Thyroid gland (tissue), 4 donors: ENCODE data around the gene CDH23. TPM values are rescaled to one million over a fixed set of nuclear protein-coding genes. Genes with fewer than 3 reads are reported as not detected.

Experiments
- DNase-seq, 2 donors: peaks; one replicate each; pipeline ENCODE4 v3.0.0-alpha.2; 2019
- H3K27ac ChIP-seq, 3 donors: fragments of 200-600 bp; sonication (generic); 1 replicate in 2 of 3; 2 replicates in 1 of 3; pipeline ENCODE4 v1.5.1; 2016 to 2019; ENCODE audit warnings: mild to moderate bottlenecking in 1 of 3, moderate library complexity in 1 of 3
- H3K27me3 ChIP-seq: fragments of 200-600 bp; sonication (generic); one replicate; pipeline ENCODE4 v1.5.1; 2019
- H3K36me3 ChIP-seq, 2 donors: fragments of 200-600 bp; sonication (generic); one replicate each; pipeline ENCODE4 v1.5.1; 2016 to 2019
- H3K4me1 ChIP-seq, 2 donors: fragments of 200-600 bp; sonication (generic); one replicate each; pipeline ENCODE4 v1.5.1; 2017 to 2019
- H3K4me3 ChIP-seq, 3 donors: fragments of 200-600 bp; sonication (generic); replicated peaks in 1 of 3; 1 replicate in 2 of 3; 2 replicates in 1 of 3; pipeline ENCODE4 v1.5.1; 2016; ENCODE audit warnings: mild to moderate bottlenecking in 1 of 3
- H3K9me3 ChIP-seq: fragments of 200-600 bp; sonication (generic); one replicate; pipeline ENCODE4 v1.5.1; 2017
- POLR2A ChIP-seq, 2 donors: fragments of 450-650 bp; IDR thresholded peaks; one replicate each; pipeline ENCODE4 v1.6.1; 2017; ENCODE audit warnings: antibody characterized with exemption in 2 of 2, mild to moderate bottlenecking in 2 of 2, moderate library complexity in 1 of 2
- WGBS, 2 donors: methylation state at CpG; one replicate each; pipeline ENCODE4 v1.1.5; 2017; 5-methylcytosine and 5-hydroxymethylcytosine counted together
- intact Hi-C: fragments of 100-400 bp; cut with DNase I; formaldehyde crosslinking; loops from one replicate; pipeline ENCODE4 v1.15.1; 2023
- total RNA-seq, 4 donors: library from RNA; depleted of rRNA; stranded (reverse); fragments of >200 nt; gene quantifications; one replicate each; pipeline ENCODE4 v1.2.3, GENCODE V29; 2016
- TF ChIP-seq, protein P1 (sequence below), 6 experiments: fragments of 200-600 bp in 3 of 6; fragments of 450-650 bp in 3 of 6; sonication (generic) in 3 of 6; IDR thresholded peaks; one replicate each; pipeline ENCODE4 v1.5.1; 2016 to 2019; ENCODE audit warnings: antibody characterized with exemption in 6 of 6, mild to moderate bottlenecking in 2 of 6, inconsistent platforms in 1 of 6, moderate library complexity in 1 of 6

The CDH23 gene
- total RNA-seq, 4 donors from 2014 or later, result 3.0 to 4.2 (median 3.9) TPM

GRCh38 chr10:71704816-71705215, 308.1 kb downstream of the CDH23 start:
- no peak for TF ChIP-seq POLR2A (IDR thresholded peaks at IDR 0.05)
- TF ChIP-seq, protein P1, sequence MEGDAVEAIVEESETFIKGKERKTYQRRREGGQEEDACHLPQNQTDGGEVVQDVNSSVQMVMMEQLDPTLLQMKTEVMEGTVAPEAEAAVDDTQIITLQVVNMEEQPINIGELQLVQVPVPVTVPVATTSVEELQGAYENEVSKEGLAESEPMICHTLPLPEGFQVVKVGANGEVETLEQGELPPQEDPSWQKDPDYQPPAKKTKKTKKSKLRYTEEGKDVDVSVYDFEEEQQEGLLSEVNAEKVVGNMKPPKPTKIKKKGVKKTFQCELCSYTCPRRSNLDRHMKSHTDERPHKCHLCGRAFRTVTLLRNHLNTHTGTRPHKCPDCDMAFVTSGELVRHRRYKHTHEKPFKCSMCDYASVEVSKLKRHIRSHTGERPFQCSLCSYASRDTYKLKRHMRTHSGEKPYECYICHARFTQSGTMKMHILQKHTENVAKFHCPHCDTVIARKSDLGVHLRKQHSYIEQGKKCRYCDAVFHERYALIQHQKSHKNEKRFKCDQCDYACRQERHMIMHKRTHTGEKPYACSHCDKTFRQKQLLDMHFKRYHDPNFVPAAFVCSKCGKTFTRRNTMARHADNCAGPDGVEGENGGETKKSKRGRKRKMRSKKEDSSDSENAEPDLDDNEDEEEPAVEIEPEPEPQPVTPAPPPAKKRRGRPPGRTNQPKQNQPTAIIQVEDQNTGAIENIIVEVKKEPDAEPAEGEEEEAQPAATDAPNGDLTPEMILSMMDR (IDR thresholded peaks at IDR 0.05), result no peak
- 96% methylated on average over 15 of the region's 18 CpGs; no CpG with 5 or more reads in 1 of the 2 donors for WGBS, 2 donors
- Histone ChIP-seq H3K27ac (no peak overlapping the region), H3K9me3 (no peaks in the 10 kb centered on the region), H3K4me3 (no peak overlapping the region), H3K27me3 (no peaks in the 10 kb centered on the region), H3K4me1 (no peaks in the 10 kb centered on the region), H3K36me3 (no peaks in the 10 kb centered on the region)
- intact Hi-C loops, result loop anchor here (5.0 kb wide), 2 partner anchors 323 to 388 kb away; partner anchors contain the start of gene SLC29A3
- DNase-seq, result no peak

DNA sequence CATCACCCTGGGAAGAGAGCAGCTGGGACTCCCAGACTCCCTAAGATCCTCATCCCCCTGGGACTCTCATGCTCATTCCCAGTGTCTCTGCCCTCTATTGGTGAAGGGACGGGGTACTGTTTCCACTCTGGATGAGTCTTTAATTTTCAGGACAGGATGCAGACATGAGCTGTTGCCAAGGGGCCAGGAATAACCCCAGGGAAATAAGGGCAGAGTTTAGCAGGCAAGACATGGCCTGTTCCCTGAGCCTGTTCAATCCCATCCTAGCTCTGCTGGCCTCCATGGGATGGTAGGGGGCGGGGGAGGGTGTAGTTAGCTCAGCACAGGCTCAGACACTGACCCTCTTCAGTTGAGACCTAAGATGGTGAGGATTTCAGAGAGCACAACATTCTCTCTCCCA, 308.9 kb downstream of the CDH23 start:
- TF ChIP-seq POLR2A (IDR thresholded peaks at IDR 0.05), result no peak
- TF ChIP-seq, protein P1 (IDR thresholded peaks at IDR 0.05), result no peak
- Histone ChIP-seq H3K27ac (no peak overlapping the region), H3K27me3 (no peaks in the 10 kb centered on the region), H3K9me3 (no peaks in the 10 kb centered on the region), H3K4me3 (no peak overlapping the region), H3K36me3 (no peaks in the 10 kb centered on the region), H3K4me1 (no peaks in the 10 kb centered on the region)
- no peak for DNase-seq
- WGBS, 2 donors, result 70 to 88% methylated on average over 2 of the region's 2 CpGs
- intact Hi-C loops, result loop anchor here (5.0 kb wide), 2 partner anchors 323 to 388 kb away; partner anchors contain the start of gene SLC29A3

GRCh38 chr10:71706216-71707121, 309.7 kb downstream of the CDH23 start:
- TF ChIP-seq, protein P1 (IDR thresholded peaks at IDR 0.05), result no peak
- 94% methylated on average over 25 to 32 of the region's 35 CpGs for WGBS, 2 donors
- no peak overlapping the region for H3K4me3 ChIP-seq
- H3K27me3 ChIP-seq, result no peaks in the 10 kb centered on the region
- intact Hi-C loops, result loop anchor here (5.0 kb wide), 2 partner anchors 324 to 389 kb away; partner anchors contain the start of gene SLC29A3
- no peaks in the 10 kb centered on the region for H3K9me3 ChIP-seq
- no peaks in the 10 kb centered on the region for H3K36me3 ChIP-seq
- DNase-seq, result no peak
- no peaks in the 10 kb centered on the region for H3K4me1 ChIP-seq
- H3K27ac ChIP-seq, result no peak overlapping the region

- intact Hi-C loops, result loop anchor here (5.0 kb wide), 2 partner anchors 325 to 390 kb away; partner anchors contain the start of gene SLC29A3
- Histone ChIP-seq H3K9me3 (no peaks in the 10 kb centered on the region), H3K4me3 (no peak overlapping the region), H3K27me3 (no peaks in the 10 kb centered on the region), H3K27ac (no peak overlapping the region), H3K36me3 (no peaks in the 10 kb centered on the region), H3K4me1 (no peaks in the 10 kb centered on the region)
- no peak for DNase-seq
- WGBS, 2 donors, result 94 to 96% methylated on average over 4 of the region's 5 CpGs
- TF ChIP-seq, protein P1 (IDR thresholded peaks at IDR 0.05), result no peak
- no peak for TF ChIP-seq POLR2A (IDR thresholded peaks at IDR 0.05)
Observed at GRCh38 chr10:71707240-71707789, 310.6 kb downstream of the CDH23 start.
